ENCODE measurements around the gene PPM1J. TPM values are rescaled to one million over a fixed set of nuclear protein-coding genes. Genes with fewer than 3 reads are reported as not detected.

The PPM1J gene
- total and polyA plus RNA-seq, 2 experiments from 2014 or later: 0.93 to 1.9 TPM

DNA sequence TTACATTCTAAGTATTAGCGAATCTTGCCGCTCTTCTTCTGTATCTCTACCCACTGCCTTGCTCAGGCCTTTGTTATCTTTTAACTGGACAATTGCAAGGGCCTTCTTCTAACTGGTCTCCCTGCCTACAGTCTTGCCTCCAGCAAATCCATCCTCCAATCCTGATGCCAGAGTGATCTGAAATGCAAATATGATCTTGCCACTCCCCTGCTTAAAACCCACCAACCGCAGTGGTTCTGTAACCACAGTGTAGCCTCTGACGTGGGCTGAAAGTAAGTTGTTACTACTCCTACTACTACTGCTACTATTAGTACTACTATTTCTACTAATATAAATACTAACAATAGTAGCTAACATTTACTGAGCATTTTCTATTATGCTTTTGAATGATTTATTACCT lies 28.3 kb downstream of the PPM1J start:
- H2AFZ ChIP-seq: no peak overlapping the region
- H3K9me3 ChIP-seq (ENCODE audit: low read depth): no peaks in the 10 kb centered on the region
- H3K9me2 ChIP-seq (replicated peaks; ENCODE audit: insufficient read depth): no peaks in the 10 kb centered on the region
- no peak overlapping the region for H3K4me3 ChIP-seq
- no peak for DNase-seq (ENCODE audit: low spot score)
- H3K4me2 ChIP-seq: no peak overlapping the region
- H3K27me3 ChIP-seq: no peaks in the 10 kb centered on the region
- H3K27ac ChIP-seq: no peak overlapping the region
- no peaks in the 10 kb centered on the region for H3K36me3 ChIP-seq (replicated peaks; ENCODE audit: insufficient read depth, low read depth)
- H4K20me1 ChIP-seq (ENCODE audit: insufficient read depth, poor library complexity, severe bottlenecking): peaks cover 6% of the 10 kb centered on the region
- 91% methylated on average over 4 of the region's 4 CpGs for WGBS (ENCODE audit: low lambda C conversion rate, missing lambda C conversion rate)
- no peaks in the 10 kb centered on the region for H3K4me1 ChIP-seq (ENCODE audit: insufficient read depth)
- no peak for TF ChIP-seq EZH2 (IDR thresholded peaks at IDR 0.05; ENCODE audit: borderline replicate concordance)
- peaks cover 58% of the 10 kb centered on the region for H3K79me2 ChIP-seq

- Histone ChIP-seq H2AFZ (no peak overlapping the region), H3K27ac (no peak overlapping the region), H3K9me2 (replicated peaks; ENCODE audit: insufficient read depth) (no peaks in the 10 kb centered on the region), H3K4me3 (no peak overlapping the region), H3K36me3 (replicated peaks; ENCODE audit: insufficient read depth, low read depth) (no peaks in the 10 kb centered on the region), H3K79me2 (peaks cover 61% of the 10 kb centered on the region), H3K4me1 (ENCODE audit: insufficient read depth) (no peaks in the 10 kb centered on the region), H4K20me1 (ENCODE audit: insufficient read depth, poor library complexity, severe bottlenecking) (peaks cover 6% of the 10 kb centered on the region), H3K9me3 (ENCODE audit: low read depth) (no peaks in the 10 kb centered on the region), H3K4me2 (no peak overlapping the region), H3K27me3 (no peaks in the 10 kb centered on the region)
- DNase-seq (ENCODE audit: low spot score): no peak
- WGBS (ENCODE audit: low lambda C conversion rate, missing lambda C conversion rate): 84% methylated on average over 3 of the region's 3 CpGs
- TF ChIP-seq EZH2 (IDR thresholded peaks at IDR 0.05; ENCODE audit: borderline replicate concordance): no peak
These were observed 28.7 kb downstream of the PPM1J start for GRCh38 chr1:112686417-112686816.

- 91% methylated on average over 5 of the region's 5 CpGs for WGBS (ENCODE audit: low lambda C conversion rate, missing lambda C conversion rate)
- Histone ChIP-seq H3K27ac (no peak overlapping the region), H3K4me3 (no peak overlapping the region), H3K4me1 (ENCODE audit: insufficient read depth) (no peaks in the 10 kb centered on the region), H3K27me3 (no peaks in the 10 kb centered on the region), H3K36me3 (replicated peaks; ENCODE audit: insufficient read depth, low read depth) (no peaks in the 10 kb centered on the region), H3K79me2 (peaks cover 66% of the 10 kb centered on the region), H2AFZ (no peak overlapping the region), H3K9me3 (ENCODE audit: low read depth) (no peaks in the 10 kb centered on the region), H3K9me2 (replicated peaks; ENCODE audit: insufficient read depth) (no peaks in the 10 kb centered on the region), H3K4me2 (no peak overlapping the region), H4K20me1 (ENCODE audit: insufficient read depth, poor library complexity, severe bottlenecking) (peaks cover 6% of the 10 kb centered on the region)
- DNase-seq (ENCODE audit: low spot score): no peak
- TF ChIP-seq, protein P1, sequence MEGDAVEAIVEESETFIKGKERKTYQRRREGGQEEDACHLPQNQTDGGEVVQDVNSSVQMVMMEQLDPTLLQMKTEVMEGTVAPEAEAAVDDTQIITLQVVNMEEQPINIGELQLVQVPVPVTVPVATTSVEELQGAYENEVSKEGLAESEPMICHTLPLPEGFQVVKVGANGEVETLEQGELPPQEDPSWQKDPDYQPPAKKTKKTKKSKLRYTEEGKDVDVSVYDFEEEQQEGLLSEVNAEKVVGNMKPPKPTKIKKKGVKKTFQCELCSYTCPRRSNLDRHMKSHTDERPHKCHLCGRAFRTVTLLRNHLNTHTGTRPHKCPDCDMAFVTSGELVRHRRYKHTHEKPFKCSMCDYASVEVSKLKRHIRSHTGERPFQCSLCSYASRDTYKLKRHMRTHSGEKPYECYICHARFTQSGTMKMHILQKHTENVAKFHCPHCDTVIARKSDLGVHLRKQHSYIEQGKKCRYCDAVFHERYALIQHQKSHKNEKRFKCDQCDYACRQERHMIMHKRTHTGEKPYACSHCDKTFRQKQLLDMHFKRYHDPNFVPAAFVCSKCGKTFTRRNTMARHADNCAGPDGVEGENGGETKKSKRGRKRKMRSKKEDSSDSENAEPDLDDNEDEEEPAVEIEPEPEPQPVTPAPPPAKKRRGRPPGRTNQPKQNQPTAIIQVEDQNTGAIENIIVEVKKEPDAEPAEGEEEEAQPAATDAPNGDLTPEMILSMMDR (IDR thresholded peaks at IDR 0.05; ENCODE audit: poor library complexity): no peak
- TF ChIP-seq EZH2phosphoT487 (IDR thresholded peaks at IDR 0.05; ENCODE audit: low read depth, severe bottlenecking, unreplicated experiment) (no peak), EZH2 (IDR thresholded peaks at IDR 0.05; ENCODE audit: borderline replicate concordance) (no peak)
These were observed 29.2 kb downstream of the PPM1J start for GRCh38 chr1:112685913-112686312.

DNA sequence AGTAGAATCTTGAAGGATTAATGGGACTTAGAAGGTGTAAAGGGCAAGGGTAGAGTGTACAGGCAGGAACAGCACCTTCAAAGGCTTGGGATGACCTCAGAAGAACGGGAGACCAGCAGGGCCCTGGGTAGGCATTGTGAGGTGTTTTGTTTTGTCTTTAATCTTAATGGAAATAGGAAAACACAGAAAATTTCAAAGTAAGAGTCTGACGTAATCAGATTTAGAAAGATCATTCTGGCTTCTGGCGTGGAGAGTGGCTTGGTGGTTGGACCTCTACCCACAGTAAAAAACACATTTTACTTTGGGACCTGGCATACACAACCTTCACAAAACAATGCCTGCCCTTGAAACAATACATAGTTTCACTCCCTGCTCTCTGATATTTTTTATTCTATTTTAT lies 36.5 kb downstream of the PPM1J start:
- no peaks in the 10 kb centered on the region for H3K36me3 ChIP-seq (replicated peaks; ENCODE audit: insufficient read depth, low read depth)
- no peaks in the 10 kb centered on the region for H3K27me3 ChIP-seq
- peaks cover 11% of the 10 kb centered on the region for H3K4me1 ChIP-seq (ENCODE audit: insufficient read depth)
- peaks cover 6% of the 10 kb centered on the region for H4K20me1 ChIP-seq (ENCODE audit: insufficient read depth, poor library complexity, severe bottlenecking)
- TF ChIP-seq, protein P1 (IDR thresholded peaks at IDR 0.05; ENCODE audit: poor library complexity): no peak
- TF ChIP-seq EZH2phosphoT487 (IDR thresholded peaks at IDR 0.05; ENCODE audit: low read depth, severe bottlenecking, unreplicated experiment) (no peak), EZH2 (IDR thresholded peaks at IDR 0.05; ENCODE audit: borderline replicate concordance) (no peak)
- H3K27ac ChIP-seq: no peak overlapping the region
- WGBS (ENCODE audit: low lambda C conversion rate, missing lambda C conversion rate): 80% methylated on average over 3 of the region's 3 CpGs
- no peak overlapping the region for H3K4me3 ChIP-seq
- no peaks in the 10 kb centered on the region for H3K9me3 ChIP-seq (ENCODE audit: low read depth)
- no peak for DNase-seq (ENCODE audit: low spot score)
- peaks cover 76% of the 10 kb centered on the region for H3K79me2 ChIP-seq
- H2AFZ ChIP-seq: no peak overlapping the region
- no peak overlapping the region for H3K4me2 ChIP-seq
- no peaks in the 10 kb centered on the region for H3K9me2 ChIP-seq (replicated peaks; ENCODE audit: insufficient read depth)

All from hepatocyte (in vitro differentiated cells).